ENCODE results near the gene ACVR2A.

ACVR2A gene

GRCh38 chr2:147860009-147860408 is 15.2 kb downstream of the ACVR2A start:
- no peak overlapping the region for H3K4me2 ChIP-seq (ENCODE audit: low read length)
- H3K27me3 ChIP-seq (ENCODE audit: control insufficient read depth, insufficient read depth, low read length) = no peaks in the 10 kb centered on the region
- H3K9me3 ChIP-seq (replicated peaks; ENCODE audit: low read length) = no peaks in the 10 kb centered on the region
- no peak overlapping the region for H3K9ac ChIP-seq (ENCODE audit: low read depth, low read length)
- H3K36me3 ChIP-seq (ENCODE audit: insufficient read depth, low read length) = no peaks in the 10 kb centered on the region
- no peaks in the 10 kb centered on the region for H3K4me1 ChIP-seq (ENCODE audit: control insufficient read depth, insufficient read depth, low read length)
- no peak overlapping the region for H3K4me3 ChIP-seq (ENCODE audit: low read length)

GRCh38 chr2:147862859-147863516 is 18.2 kb downstream of the ACVR2A start:
- Histone ChIP-seq H3K9me3 (replicated peaks; ENCODE audit: low read length) (no peaks in the 10 kb centered on the region), H3K27me3 (ENCODE audit: control insufficient read depth, insufficient read depth, low read length) (no peaks in the 10 kb centered on the region), H3K4me1 (ENCODE audit: control insufficient read depth, insufficient read depth, low read length) (no peaks in the 10 kb centered on the region), H3K4me2 (ENCODE audit: low read length) (no peak overlapping the region), H3K4me3 (ENCODE audit: low read length) (no peak overlapping the region), H3K9ac (ENCODE audit: low read depth, low read length) (no peak overlapping the region), H3K36me3 (ENCODE audit: insufficient read depth, low read length) (no peaks in the 10 kb centered on the region)

- Histone ChIP-seq H3K4me3 (ENCODE audit: low read length) (no peak overlapping the region), H3K4me1 (ENCODE audit: control insufficient read depth, insufficient read depth, low read length) (no peaks in the 10 kb centered on the region), H3K9me3 (replicated peaks; ENCODE audit: low read length) (no peaks in the 10 kb centered on the region), H3K4me2 (ENCODE audit: low read length) (no peak overlapping the region), H3K36me3 (ENCODE audit: insufficient read depth, low read length) (no peaks in the 10 kb centered on the region), H3K9ac (ENCODE audit: low read depth, low read length) (no peak overlapping the region), H3K27me3 (ENCODE audit: control insufficient read depth, insufficient read depth, low read length) (no peaks in the 10 kb centered on the region)
Observed at GRCh38 chr2:147863835-147864234, 19.0 kb downstream of the ACVR2A start.

GRCh38 chr2:147865560-147865959 is 20.7 kb downstream of the ACVR2A start:
- Histone ChIP-seq H3K4me3 (ENCODE audit: low read length) (no peak overlapping the region), H3K4me1 (ENCODE audit: control insufficient read depth, insufficient read depth, low read length) (no peaks in the 10 kb centered on the region), H3K27me3 (ENCODE audit: control insufficient read depth, insufficient read depth, low read length) (no peaks in the 10 kb centered on the region), H3K36me3 (ENCODE audit: insufficient read depth, low read length) (no peaks in the 10 kb centered on the region), H3K9me3 (replicated peaks; ENCODE audit: low read length) (no peaks in the 10 kb centered on the region), H3K4me2 (ENCODE audit: low read length) (no peak overlapping the region), H3K9ac (ENCODE audit: low read depth, low read length) (no peak overlapping the region)

- Histone ChIP-seq H3K4me1 (ENCODE audit: control insufficient read depth, insufficient read depth, low read length) (no peaks in the 10 kb centered on the region), H3K27me3 (ENCODE audit: control insufficient read depth, insufficient read depth, low read length) (no peaks in the 10 kb centered on the region), H3K9me3 (replicated peaks; ENCODE audit: low read length) (no peaks in the 10 kb centered on the region), H3K9ac (ENCODE audit: low read depth, low read length) (no peak overlapping the region), H3K4me2 (ENCODE audit: low read length) (no peak overlapping the region), H3K4me3 (ENCODE audit: low read length) (no peak overlapping the region), H3K36me3 (ENCODE audit: insufficient read depth, low read length) (no peaks in the 10 kb centered on the region)
Observed at GRCh38 chr2:147867050-147867449, 22.2 kb downstream of the ACVR2A start.

- Histone ChIP-seq H3K4me2 (ENCODE audit: low read length) (no peak overlapping the region), H3K27me3 (ENCODE audit: control insufficient read depth, insufficient read depth, low read length) (no peaks in the 10 kb centered on the region), H3K4me1 (ENCODE audit: control insufficient read depth, insufficient read depth, low read length) (no peaks in the 10 kb centered on the region), H3K9me3 (replicated peaks; ENCODE audit: low read length) (no peaks in the 10 kb centered on the region), H3K36me3 (ENCODE audit: insufficient read depth, low read length) (no peaks in the 10 kb centered on the region), H3K4me3 (ENCODE audit: low read length) (no peak overlapping the region), H3K9ac (ENCODE audit: low read depth, low read length) (no peak overlapping the region)
Observed at GRCh38 chr2:147869934-147870333, 25.1 kb downstream of the ACVR2A start.

- Histone ChIP-seq H3K9ac (ENCODE audit: low read depth, low read length) (no peak overlapping the region), H3K36me3 (ENCODE audit: insufficient read depth, low read length) (no peaks in the 10 kb centered on the region), H3K4me1 (ENCODE audit: control insufficient read depth, insufficient read depth, low read length) (no peaks in the 10 kb centered on the region), H3K4me2 (ENCODE audit: low read length) (no peak overlapping the region), H3K9me3 (replicated peaks; ENCODE audit: low read length) (no peaks in the 10 kb centered on the region), H3K27me3 (ENCODE audit: control insufficient read depth, insufficient read depth, low read length) (no peaks in the 10 kb centered on the region), H3K4me3 (ENCODE audit: low read length) (no peak overlapping the region)
Observed at GRCh38 chr2:147872967-147873366, 28.1 kb downstream of the ACVR2A start.

GRCh38 chr2:147873859-147874483 is 29.1 kb downstream of the ACVR2A start:
- H3K4me3 ChIP-seq (ENCODE audit: low read length) = no peak overlapping the region
- H3K27me3 ChIP-seq (ENCODE audit: control insufficient read depth, insufficient read depth, low read length) = no peaks in the 10 kb centered on the region
- H3K4me2 ChIP-seq (ENCODE audit: low read length) = no peak overlapping the region
- H3K9ac ChIP-seq (ENCODE audit: low read depth, low read length) = no peak overlapping the region
- no peaks in the 10 kb centered on the region for H3K36me3 ChIP-seq (ENCODE audit: insufficient read depth, low read length)
- no peaks in the 10 kb centered on the region for H3K4me1 ChIP-seq (ENCODE audit: control insufficient read depth, insufficient read depth, low read length)
- no peaks in the 10 kb centered on the region for H3K9me3 ChIP-seq (replicated peaks; ENCODE audit: low read length)

GRCh38 chr2:147879846-147880245 is 35.0 kb downstream of the ACVR2A start:
- no peak overlapping the region for H3K9ac ChIP-seq (ENCODE audit: low read depth, low read length)
- no peak overlapping the region for H3K4me3 ChIP-seq (ENCODE audit: low read length)
- H3K36me3 ChIP-seq (ENCODE audit: insufficient read depth, low read length) = no peaks in the 10 kb centered on the region
- H3K4me1 ChIP-seq (ENCODE audit: control insufficient read depth, insufficient read depth, low read length) = no peaks in the 10 kb centered on the region
- no peak overlapping the region for H3K4me2 ChIP-seq (ENCODE audit: low read length)
- no peaks in the 10 kb centered on the region for H3K9me3 ChIP-seq (replicated peaks; ENCODE audit: low read length)
- no peaks in the 10 kb centered on the region for H3K27me3 ChIP-seq (ENCODE audit: control insufficient read depth, insufficient read depth, low read length)

GRCh38 chr2:147882631-147883030 is 37.8 kb downstream of the ACVR2A start:
- Histone ChIP-seq H3K4me1 (ENCODE audit: control insufficient read depth, insufficient read depth, low read length) (no peaks in the 10 kb centered on the region), H3K27me3 (ENCODE audit: control insufficient read depth, insufficient read depth, low read length) (no peaks in the 10 kb centered on the region), H3K4me3 (ENCODE audit: low read length) (no peak overlapping the region), H3K36me3 (ENCODE audit: insufficient read depth, low read length) (no peaks in the 10 kb centered on the region), H3K9me3 (replicated peaks; ENCODE audit: low read length) (no peaks in the 10 kb centered on the region), H3K9ac (ENCODE audit: low read depth, low read length) (no peak overlapping the region), H3K4me2 (ENCODE audit: low read length) (no peak overlapping the region)

GRCh38 chr2:147884830-147885229 is 40.0 kb downstream of the ACVR2A start:
- Histone ChIP-seq H3K4me2 (ENCODE audit: low read length) (no peak overlapping the region), H3K36me3 (ENCODE audit: insufficient read depth, low read length) (no peaks in the 10 kb centered on the region), H3K9me3 (replicated peaks; ENCODE audit: low read length) (no peaks in the 10 kb centered on the region), H3K27me3 (ENCODE audit: control insufficient read depth, insufficient read depth, low read length) (no peaks in the 10 kb centered on the region), H3K9ac (ENCODE audit: low read depth, low read length) (no peak overlapping the region), H3K4me1 (ENCODE audit: control insufficient read depth, insufficient read depth, low read length) (no peaks in the 10 kb centered on the region), H3K4me3 (ENCODE audit: low read length) (no peak overlapping the region)

- H3K4me3 ChIP-seq (ENCODE audit: low read length) = no peak overlapping the region
- H3K4me2 ChIP-seq (ENCODE audit: low read length) = no peak overlapping the region
- no peaks in the 10 kb centered on the region for H3K27me3 ChIP-seq (ENCODE audit: control insufficient read depth, insufficient read depth, low read length)
- H3K36me3 ChIP-seq (ENCODE audit: insufficient read depth, low read length) = no peaks in the 10 kb centered on the region
- H3K9me3 ChIP-seq (replicated peaks; ENCODE audit: low read length) = no peaks in the 10 kb centered on the region
- no peaks in the 10 kb centered on the region for H3K4me1 ChIP-seq (ENCODE audit: control insufficient read depth, insufficient read depth, low read length)
- no peak overlapping the region for H3K9ac ChIP-seq (ENCODE audit: low read depth, low read length)
Observed at GRCh38 chr2:147886136-147886535, 41.3 kb downstream of the ACVR2A start.
